Neural cell (in vitro differentiated cells): ENCODE results near the gene SHB. TPM values are rescaled to one million over a fixed set of nuclear protein-coding genes. Genes with fewer than 3 reads are reported as not detected.
"Not testable (repeated sequence)": the region's sequence is repeated elsewhere in the genome, so short reads cannot be mapped to it uniquely, and the experiment has no call there.

Source experiments
- H2AFZ ChIP-seq: fragments of 200-600, 300-800 bp; sonication (generic), shearing (Covaris generic); 2 replicates; pipeline ENCODE4 v1.6.0; 2014; ENCODE audit warnings: low read depth, mild to moderate bottlenecking, antibody characterized with exemption, low read length, moderate library complexity
- H3F3A ChIP-seq: fragments of 200-600 bp; shearing (Covaris generic); 2 replicates; pipeline ENCODE4 v1.6.1; 2016; ENCODE audit warnings: mild to moderate bottlenecking, moderate library complexity, mixed read lengths, antibody characterized with exemption, low read length; ENCODE audit not compliant: insufficient read depth, poor library complexity, severe bottlenecking
- H3K27ac ChIP-seq: fragments of 200-600, 300-800 bp; sonication (generic), shearing (Covaris generic); 2 replicates; pipeline ENCODE4 v1.5.1; 2014; ENCODE audit warnings: mild to moderate bottlenecking, low read length, moderate library complexity
- H3K27me3 ChIP-seq: fragments of 300-800, 200-600 bp; sonication (generic), shearing (Covaris generic); 2 replicates; pipeline ENCODE4 v1.6.0; 2014; ENCODE audit warnings: mild to moderate bottlenecking, low read depth, low read length, moderate library complexity; ENCODE audit not compliant: insufficient read depth
- H3K36me3 ChIP-seq: fragments of 300-800, 200-600 bp; sonication (generic), shearing (Covaris generic); 2 replicates; pipeline ENCODE4 v1.5.1; 2014; ENCODE audit warnings: mild to moderate bottlenecking, antibody characterized with exemption, low read length, moderate library complexity; ENCODE audit not compliant: insufficient read depth
- H3K4me2 ChIP-seq: fragments of 300-800, 200-600 bp; sonication (generic), shearing (Covaris generic); 2 replicates; pipeline ENCODE4 v1.6.0; 2014; ENCODE audit warnings: mild to moderate bottlenecking, low read length
- H3K4me3 ChIP-seq: fragments of 300-800, 200-600 bp; sonication (generic), shearing (Covaris generic); 2 replicates; pipeline ENCODE4 v1.5.1; 2014; ENCODE audit warnings: mild to moderate bottlenecking, low read length, moderate library complexity
- H3K79me2 ChIP-seq: fragments of 200-600 bp; shearing (Covaris generic); replicated peaks from 2 replicates; pipeline ENCODE4 v1.6.0; 2014; ENCODE audit warnings: mild to moderate bottlenecking, low read length, moderate library complexity; ENCODE audit not compliant: insufficient read depth
- H3K9ac ChIP-seq: fragments of 300-800, 200-600 bp; sonication (generic), shearing (Covaris generic); 2 replicates; pipeline ENCODE4 v1.6.1; 2016; ENCODE audit warnings: mild to moderate bottlenecking, low read length, mixed read lengths
- H3K9me2 ChIP-seq: fragments of 200-600 bp; shearing (Covaris generic); 2 replicates; pipeline ENCODE4 v1.6.1; 2016; ENCODE audit warnings: mild to moderate bottlenecking, low read length, mixed read lengths; ENCODE audit not compliant: insufficient read depth
- H3K9me3 ChIP-seq: fragments of 200-600, 300-800 bp; sonication (generic), shearing (Covaris generic); 2 replicates; pipeline ENCODE4 v1.6.1; 2016; ENCODE audit warnings: mild to moderate bottlenecking, mixed run types, low read length, moderate library complexity, mixed read lengths
- H4K20me1 ChIP-seq: fragments of 200-600 bp; shearing (Covaris generic); 2 replicates; pipeline ENCODE4 v1.6.1; 2016; ENCODE audit warnings: mild to moderate bottlenecking, mixed run types; ENCODE audit not compliant: insufficient read depth
- EP300 ChIP-seq: fragments of 450-650 bp; conservative IDR thresholded peaks from 2 replicates; pipeline ENCODE4 v1.6.1; 2014; ENCODE audit warnings: antibody characterized with exemption, mild to moderate bottlenecking, moderate library complexity; ENCODE audit not compliant: poor library complexity, severe bottlenecking
- POLR2AphosphoS5 ChIP-seq: IDR thresholded peaks from 2 replicates; pipeline ENCODE4 v1.6.1; 2012
- RAD21 ChIP-seq: fragments of 450-650 bp; conservative IDR thresholded peaks from 2 replicates; pipeline ENCODE4 v1.6.1; 2014; ENCODE audit warnings: antibody characterized with exemption, mild to moderate bottlenecking, moderate library complexity
- SMC3 ChIP-seq: fragments of 450-650 bp; conservative IDR thresholded peaks from 2 replicates; pipeline ENCODE4 v1.6.1; 2014; ENCODE audit warnings: antibody characterized with exemption, mild to moderate bottlenecking, moderate library complexity; ENCODE audit not compliant: poor library complexity
- TAF1 ChIP-seq: IDR thresholded peaks from 2 replicates; pipeline ENCODE4 v1.6.1; 2012; ENCODE audit warnings: low read depth
- polyA plus RNA-seq: library from polyadenylated mRNA; depleted of rRNA; stranded (reverse); fragments of >200 nt; gene quantifications from 2 replicates; pipeline ENCODE4 v1.2.3, GENCODE V29; 2014
- TF ChIP-seq, protein P1 (sequence below): IDR thresholded peaks from 2 replicates; pipeline ENCODE4 v1.6.1; 2012; ENCODE audit warnings: borderline replicate concordance
- TF ChIP-seq, protein P2 (sequence below): fragments of 450-650 bp; IDR thresholded peaks from 2 replicates; pipeline ENCODE4 v1.5.1; 2014; ENCODE audit warnings: antibody characterized with exemption, mild to moderate bottlenecking, moderate library complexity; ENCODE audit not compliant: poor library complexity, severe bottlenecking

The SHB gene
- polyA plus RNA-seq, 1 donor from 2014 or later, result 17.5 TPM

DNA sequence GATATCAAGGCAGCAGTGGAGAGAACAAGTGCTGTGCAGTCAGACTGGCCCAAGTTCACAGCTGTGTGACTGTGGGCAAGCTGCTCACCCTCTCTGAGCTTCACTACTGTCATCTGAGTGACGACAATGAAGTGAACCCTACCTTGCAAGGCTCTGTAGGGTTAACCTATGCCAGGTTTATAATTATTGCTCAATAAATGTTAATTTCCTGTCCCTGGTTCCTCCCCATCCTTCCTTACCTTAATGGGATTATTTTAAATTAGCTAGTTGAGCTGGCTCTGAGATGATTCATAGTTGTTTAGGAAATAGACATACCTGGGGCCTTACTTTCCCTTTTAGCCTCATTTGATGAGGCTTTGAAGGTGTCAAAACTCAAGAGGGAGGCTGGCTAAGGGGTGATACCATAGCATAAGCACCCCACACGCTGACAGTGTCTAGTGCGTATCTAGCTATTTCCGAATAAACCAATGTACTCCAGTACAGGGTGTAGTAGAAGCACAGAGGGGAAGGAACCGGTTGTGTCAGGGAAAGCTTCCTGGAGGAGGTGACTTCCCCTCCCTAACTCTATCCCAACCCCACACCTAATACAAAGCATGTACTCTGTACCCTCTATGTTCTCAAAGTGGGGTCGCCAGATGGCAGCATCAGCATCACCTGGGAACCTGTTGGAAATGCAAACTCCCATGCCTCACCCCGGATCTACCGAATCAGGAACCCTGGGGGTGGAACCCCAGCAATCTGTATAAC lies 101.8 kb downstream of the SHB start:
- H3K36me3 ChIP-seq, result no peaks in the 10 kb centered on the region
- H3K27ac ChIP-seq, result no peak overlapping the region
- H3K79me2 ChIP-seq, result no peaks in the 10 kb centered on the region
- no peak overlapping the region for H3K4me3 ChIP-seq
- H3K27me3 ChIP-seq, result no peaks in the 10 kb centered on the region
- no peak for TF ChIP-seq POLR2AphosphoS5
- no peaks in the 10 kb centered on the region for H4K20me1 ChIP-seq
- H3K9me3 ChIP-seq, result no peaks in the 10 kb centered on the region
- H2AFZ ChIP-seq, result no peak overlapping the region
- H3F3A ChIP-seq, result no peaks in the 10 kb centered on the region
- no peaks in the 10 kb centered on the region for H3K9me2 ChIP-seq
- H3K4me2 ChIP-seq, result no peak overlapping the region
- no peak overlapping the region for H3K9ac ChIP-seq

DNA sequence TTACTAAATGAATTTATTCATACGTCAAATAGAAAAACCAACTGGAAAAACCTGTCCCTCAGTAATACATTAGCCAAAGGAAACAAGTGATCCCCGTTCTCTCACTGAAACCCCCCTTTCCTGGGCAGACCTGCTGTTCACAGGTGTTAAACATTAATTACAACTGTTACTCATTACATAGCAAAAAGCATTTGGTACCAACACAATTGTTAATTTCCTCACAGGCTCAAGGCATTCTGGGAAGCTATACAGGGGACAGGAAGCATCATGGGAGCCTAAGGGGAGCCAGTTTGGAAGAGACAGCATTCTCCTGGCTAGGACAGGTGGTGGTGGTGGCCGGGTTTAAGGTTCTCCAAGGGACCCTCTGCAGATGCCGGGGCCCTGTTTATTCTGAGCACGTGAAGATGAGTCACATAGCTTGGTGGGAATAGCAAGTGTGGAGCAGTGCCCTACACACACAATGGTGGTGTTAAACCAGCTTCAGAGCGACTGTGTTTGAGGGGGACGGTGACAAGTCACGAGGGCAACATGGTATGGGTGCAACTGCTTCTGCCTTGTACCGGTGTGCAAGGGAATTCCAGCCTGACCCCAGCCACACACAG lies 102.5 kb downstream of the SHB start:
- no peak overlapping the region for H2AFZ ChIP-seq
- no peaks in the 10 kb centered on the region for H3K36me3 ChIP-seq
- H3K9me2 ChIP-seq, result no peaks in the 10 kb centered on the region
- no peak overlapping the region for H3K4me2 ChIP-seq
- no peaks in the 10 kb centered on the region for H3F3A ChIP-seq
- no peak overlapping the region for H3K4me3 ChIP-seq
- TF ChIP-seq TAF1, result no peak
- TF ChIP-seq, protein P1, sequence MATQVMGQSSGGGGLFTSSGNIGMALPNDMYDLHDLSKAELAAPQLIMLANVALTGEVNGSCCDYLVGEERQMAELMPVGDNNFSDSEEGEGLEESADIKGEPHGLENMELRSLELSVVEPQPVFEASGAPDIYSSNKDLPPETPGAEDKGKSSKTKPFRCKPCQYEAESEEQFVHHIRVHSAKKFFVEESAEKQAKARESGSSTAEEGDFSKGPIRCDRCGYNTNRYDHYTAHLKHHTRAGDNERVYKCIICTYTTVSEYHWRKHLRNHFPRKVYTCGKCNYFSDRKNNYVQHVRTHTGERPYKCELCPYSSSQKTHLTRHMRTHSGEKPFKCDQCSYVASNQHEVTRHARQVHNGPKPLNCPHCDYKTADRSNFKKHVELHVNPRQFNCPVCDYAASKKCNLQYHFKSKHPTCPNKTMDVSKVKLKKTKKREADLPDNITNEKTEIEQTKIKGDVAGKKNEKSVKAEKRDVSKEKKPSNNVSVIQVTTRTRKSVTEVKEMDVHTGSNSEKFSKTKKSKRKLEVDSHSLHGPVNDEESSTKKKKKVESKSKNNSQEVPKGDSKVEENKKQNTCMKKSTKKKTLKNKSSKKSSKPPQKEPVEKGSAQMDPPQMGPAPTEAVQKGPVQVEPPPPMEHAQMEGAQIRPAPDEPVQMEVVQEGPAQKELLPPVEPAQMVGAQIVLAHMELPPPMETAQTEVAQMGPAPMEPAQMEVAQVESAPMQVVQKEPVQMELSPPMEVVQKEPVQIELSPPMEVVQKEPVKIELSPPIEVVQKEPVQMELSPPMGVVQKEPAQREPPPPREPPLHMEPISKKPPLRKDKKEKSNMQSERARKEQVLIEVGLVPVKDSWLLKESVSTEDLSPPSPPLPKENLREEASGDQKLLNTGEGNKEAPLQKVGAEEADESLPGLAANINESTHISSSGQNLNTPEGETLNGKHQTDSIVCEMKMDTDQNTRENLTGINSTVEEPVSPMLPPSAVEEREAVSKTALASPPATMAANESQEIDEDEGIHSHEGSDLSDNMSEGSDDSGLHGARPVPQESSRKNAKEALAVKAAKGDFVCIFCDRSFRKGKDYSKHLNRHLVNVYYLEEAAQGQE, result no peak
- TF ChIP-seq POLR2AphosphoS5, result no peak
- no peak for TF ChIP-seq EP300
- no peaks in the 10 kb centered on the region for H3K79me2 ChIP-seq
- H3K27ac ChIP-seq, result no peak overlapping the region
- no peaks in the 10 kb centered on the region for H3K9me3 ChIP-seq
- H3K9ac ChIP-seq, result no peak overlapping the region
- H4K20me1 ChIP-seq, result no peaks in the 10 kb centered on the region
- no peaks in the 10 kb centered on the region for H3K27me3 ChIP-seq

DNA sequence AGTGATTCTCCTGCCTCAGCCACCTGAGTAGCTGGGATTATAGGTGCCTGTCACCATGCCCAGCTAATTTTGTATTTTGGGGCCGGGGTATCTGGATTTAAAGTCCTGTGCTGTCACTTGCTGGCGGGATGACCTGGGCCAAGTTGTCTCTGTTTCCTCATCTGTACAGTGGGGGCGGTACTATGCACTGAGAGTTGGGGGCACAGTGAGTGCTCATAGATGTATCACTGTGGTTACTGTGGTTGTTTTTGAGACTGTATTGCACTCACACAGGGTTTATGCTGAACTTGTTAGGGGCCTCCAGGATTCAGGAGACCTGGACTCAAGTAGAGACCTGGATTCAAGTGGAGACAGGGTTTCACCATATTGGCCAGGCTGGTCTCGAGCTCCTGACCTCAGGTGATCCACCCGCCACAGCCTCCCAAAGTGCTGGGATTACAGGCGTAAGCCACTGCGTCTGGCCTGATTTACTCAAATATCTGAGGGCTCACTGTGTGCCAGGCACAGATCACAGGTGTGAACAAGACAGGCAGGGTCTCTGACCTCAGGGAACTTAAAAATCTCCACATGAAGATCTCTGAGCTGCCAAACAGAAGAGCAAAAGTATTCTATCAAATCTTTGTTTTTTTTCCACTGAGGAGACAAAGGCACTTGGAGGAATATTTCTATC lies 103.2 kb downstream of the SHB start:
- not testable (repeated sequence) for H3K4me2 ChIP-seq, H3K9me2 ChIP-seq, H4K20me1 ChIP-seq, H2AFZ ChIP-seq, H3K9ac ChIP-seq, H3K9me3 ChIP-seq, H3K79me2 ChIP-seq, H3K27ac ChIP-seq, H3K27me3 ChIP-seq, H3K36me3 ChIP-seq, H3F3A ChIP-seq, H3K4me3 ChIP-seq

DNA sequence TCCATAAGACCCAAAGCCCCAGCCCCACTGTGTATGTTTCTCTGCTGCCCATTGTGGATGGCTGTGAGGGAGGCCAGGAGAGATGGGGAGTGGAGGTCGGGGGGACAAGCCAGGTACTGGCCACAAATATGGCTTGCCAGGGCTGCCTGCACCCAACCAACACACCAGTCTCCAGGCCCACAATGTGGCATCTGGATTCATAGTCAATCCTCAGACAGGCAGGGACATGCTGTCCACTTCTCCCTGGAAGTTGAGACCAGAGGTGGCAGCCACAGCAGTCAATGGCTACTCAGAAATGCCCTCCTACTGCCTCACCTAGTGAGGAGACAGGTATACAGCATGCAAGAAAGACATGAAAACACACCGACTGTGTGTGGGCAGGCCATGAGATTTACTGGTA lies 103.9 kb downstream of the SHB start:
- Histone ChIP-seq H3K9me3 (no peaks in the 10 kb centered on the region), H3K79me2 (peaks cover 6% of the 10 kb centered on the region), H3K36me3 (no peaks in the 10 kb centered on the region), H4K20me1 (no peaks in the 10 kb centered on the region), H3F3A (no peaks in the 10 kb centered on the region), H2AFZ (no peak overlapping the region), H3K9ac (no peak overlapping the region), H3K9me2 (no peaks in the 10 kb centered on the region), H3K4me3 (no peak overlapping the region), H3K27ac (no peak overlapping the region), H3K4me2 (no peak overlapping the region), H3K27me3 (no peaks in the 10 kb centered on the region)
- no peak for TF ChIP-seq RAD21
- no peak for TF ChIP-seq POLR2AphosphoS5
- TF ChIP-seq SMC3, result no peak
- TF ChIP-seq, protein P1, result no peak
- TF ChIP-seq, protein P2, sequence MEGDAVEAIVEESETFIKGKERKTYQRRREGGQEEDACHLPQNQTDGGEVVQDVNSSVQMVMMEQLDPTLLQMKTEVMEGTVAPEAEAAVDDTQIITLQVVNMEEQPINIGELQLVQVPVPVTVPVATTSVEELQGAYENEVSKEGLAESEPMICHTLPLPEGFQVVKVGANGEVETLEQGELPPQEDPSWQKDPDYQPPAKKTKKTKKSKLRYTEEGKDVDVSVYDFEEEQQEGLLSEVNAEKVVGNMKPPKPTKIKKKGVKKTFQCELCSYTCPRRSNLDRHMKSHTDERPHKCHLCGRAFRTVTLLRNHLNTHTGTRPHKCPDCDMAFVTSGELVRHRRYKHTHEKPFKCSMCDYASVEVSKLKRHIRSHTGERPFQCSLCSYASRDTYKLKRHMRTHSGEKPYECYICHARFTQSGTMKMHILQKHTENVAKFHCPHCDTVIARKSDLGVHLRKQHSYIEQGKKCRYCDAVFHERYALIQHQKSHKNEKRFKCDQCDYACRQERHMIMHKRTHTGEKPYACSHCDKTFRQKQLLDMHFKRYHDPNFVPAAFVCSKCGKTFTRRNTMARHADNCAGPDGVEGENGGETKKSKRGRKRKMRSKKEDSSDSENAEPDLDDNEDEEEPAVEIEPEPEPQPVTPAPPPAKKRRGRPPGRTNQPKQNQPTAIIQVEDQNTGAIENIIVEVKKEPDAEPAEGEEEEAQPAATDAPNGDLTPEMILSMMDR, result no peak
- no peak for TF ChIP-seq EP300
- no peak for TF ChIP-seq TAF1
